Measurements from ENCODE around the gene SLC6A6.
A peak's percentile ranks its signal among the peaks of the same experiment; 100 is the strongest.

Gene SLC6A6

DNA sequence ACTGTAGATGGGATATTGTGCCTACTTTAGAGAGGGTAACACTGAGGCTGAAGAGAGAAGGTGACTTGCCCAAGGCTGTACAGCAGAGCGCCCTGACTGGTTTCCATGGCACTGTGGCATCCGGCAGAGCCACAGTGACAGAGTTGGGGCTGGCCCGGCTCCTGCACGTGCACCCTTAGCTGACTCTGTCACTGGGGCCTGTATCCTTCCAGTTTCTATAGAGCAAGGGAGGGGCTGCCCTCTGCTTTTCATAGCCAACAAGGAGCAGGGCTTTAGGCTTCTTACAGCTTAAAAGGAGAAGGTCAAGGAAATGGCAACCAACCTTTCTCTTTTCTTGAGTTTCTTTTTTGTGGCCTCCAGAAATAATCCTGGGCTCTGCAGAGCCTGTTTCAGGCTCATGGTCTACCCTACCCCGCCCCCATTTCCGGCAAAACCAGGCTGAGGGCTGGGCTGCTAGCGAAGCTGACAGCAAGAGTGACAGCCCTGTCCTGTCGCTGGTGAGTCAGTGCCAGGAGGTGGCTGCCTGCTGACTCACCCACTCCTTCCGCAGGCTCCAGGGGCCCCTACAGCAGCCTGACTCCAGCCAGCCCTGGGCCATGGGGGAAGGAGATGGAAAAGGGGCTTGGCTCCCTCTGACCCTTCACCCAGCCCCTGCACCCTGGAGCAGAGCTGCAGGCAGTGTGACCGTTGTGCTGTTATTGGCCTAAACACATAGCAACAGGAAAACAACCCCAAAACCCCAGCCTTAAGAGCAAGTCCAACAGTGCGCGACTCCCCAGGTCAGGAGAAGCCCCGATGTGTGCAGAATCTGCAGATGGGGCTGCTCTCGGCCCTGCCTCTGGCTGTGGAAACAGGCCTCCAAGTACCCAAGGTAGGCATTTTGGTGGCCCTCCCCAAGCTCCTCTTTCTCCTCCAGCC, 29.8 kb downstream of the SLC6A6 start:
- no peaks in the 10 kb centered on the region for H3K27me3 ChIP-seq (replicated peaks; ENCODE audit: control insufficient read depth, insufficient read depth, low read length)
- DNase-seq (ENCODE audit: extremely low read depth, insufficient read length), result peak; percentile 87
- TF ChIP-seq, protein P1, sequence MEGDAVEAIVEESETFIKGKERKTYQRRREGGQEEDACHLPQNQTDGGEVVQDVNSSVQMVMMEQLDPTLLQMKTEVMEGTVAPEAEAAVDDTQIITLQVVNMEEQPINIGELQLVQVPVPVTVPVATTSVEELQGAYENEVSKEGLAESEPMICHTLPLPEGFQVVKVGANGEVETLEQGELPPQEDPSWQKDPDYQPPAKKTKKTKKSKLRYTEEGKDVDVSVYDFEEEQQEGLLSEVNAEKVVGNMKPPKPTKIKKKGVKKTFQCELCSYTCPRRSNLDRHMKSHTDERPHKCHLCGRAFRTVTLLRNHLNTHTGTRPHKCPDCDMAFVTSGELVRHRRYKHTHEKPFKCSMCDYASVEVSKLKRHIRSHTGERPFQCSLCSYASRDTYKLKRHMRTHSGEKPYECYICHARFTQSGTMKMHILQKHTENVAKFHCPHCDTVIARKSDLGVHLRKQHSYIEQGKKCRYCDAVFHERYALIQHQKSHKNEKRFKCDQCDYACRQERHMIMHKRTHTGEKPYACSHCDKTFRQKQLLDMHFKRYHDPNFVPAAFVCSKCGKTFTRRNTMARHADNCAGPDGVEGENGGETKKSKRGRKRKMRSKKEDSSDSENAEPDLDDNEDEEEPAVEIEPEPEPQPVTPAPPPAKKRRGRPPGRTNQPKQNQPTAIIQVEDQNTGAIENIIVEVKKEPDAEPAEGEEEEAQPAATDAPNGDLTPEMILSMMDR (IDR thresholded peaks at IDR 0.05; ENCODE audit: insufficient read depth, low read length, poor library complexity, severe bottlenecking), result no peak
- no peaks in the 10 kb centered on the region for H3K36me3 ChIP-seq (ENCODE audit: control insufficient read depth, insufficient read depth, low read length)
- H3K4me3 ChIP-seq (replicated peaks; ENCODE audit: low read depth, low read length), result peak overlapping the region; percentile 57

DNA sequence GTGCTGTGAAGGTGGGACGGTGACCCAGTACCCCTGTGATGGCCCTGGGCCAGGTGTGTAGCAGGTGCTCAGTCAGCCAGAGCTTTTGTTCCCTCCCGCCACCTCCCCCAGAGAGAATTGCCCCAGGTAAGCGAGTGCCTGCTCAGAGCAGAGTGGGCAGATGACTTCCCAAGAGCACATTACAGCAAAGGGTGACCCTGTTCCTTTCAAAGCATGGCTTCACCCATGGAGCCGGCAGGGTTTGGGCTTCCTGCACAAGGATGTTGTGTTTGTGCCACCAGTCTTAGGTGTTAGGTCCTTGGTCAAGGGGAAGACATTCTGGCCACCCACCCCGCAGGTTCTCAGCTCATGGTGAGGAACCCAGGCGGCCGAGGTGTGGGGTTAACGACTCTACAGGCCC, 30.7 kb downstream of the SLC6A6 start:
- no peaks in the 10 kb centered on the region for H3K27me3 ChIP-seq (replicated peaks; ENCODE audit: control insufficient read depth, insufficient read depth, low read length)
- no peak for DNase-seq (ENCODE audit: extremely low read depth, insufficient read length)
- H3K4me3 ChIP-seq (replicated peaks; ENCODE audit: low read depth, low read length), result peak overlapping the region; percentile 47
- H3K36me3 ChIP-seq (ENCODE audit: control insufficient read depth, insufficient read depth, low read length), result no peaks in the 10 kb centered on the region
- TF ChIP-seq, protein P1 (IDR thresholded peaks at IDR 0.05; ENCODE audit: insufficient read depth, low read length, poor library complexity, severe bottlenecking), result no peak

DNA sequence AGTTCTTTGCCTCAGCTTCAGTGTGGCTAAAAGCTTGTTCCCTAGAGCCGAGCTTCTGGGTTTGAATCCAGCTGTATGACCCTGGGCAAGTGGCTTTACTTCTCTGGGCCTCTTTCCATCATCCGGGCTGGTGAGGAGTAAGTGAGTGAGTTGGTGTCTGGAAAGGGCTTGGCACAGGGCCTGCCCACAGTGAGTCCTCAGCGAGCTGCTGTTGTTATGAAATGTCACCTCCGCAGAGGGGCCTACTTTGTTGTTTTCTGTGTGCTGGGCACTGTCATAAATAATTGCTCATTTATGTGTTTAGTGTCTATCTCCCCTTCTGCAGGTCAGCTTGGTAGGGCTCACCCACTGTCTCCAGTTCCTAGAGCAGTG, 31.7 kb downstream of the SLC6A6 start:
- Histone ChIP-seq H3K36me3 (ENCODE audit: control insufficient read depth, insufficient read depth, low read length) (no peaks in the 10 kb centered on the region), H3K4me3 (replicated peaks; ENCODE audit: low read depth, low read length) (peak overlapping the region; percentile 16; the same call in 1 of the 2 replicates)
- DNase-seq (ENCODE audit: extremely low read depth, insufficient read length), result no peak

DNA sequence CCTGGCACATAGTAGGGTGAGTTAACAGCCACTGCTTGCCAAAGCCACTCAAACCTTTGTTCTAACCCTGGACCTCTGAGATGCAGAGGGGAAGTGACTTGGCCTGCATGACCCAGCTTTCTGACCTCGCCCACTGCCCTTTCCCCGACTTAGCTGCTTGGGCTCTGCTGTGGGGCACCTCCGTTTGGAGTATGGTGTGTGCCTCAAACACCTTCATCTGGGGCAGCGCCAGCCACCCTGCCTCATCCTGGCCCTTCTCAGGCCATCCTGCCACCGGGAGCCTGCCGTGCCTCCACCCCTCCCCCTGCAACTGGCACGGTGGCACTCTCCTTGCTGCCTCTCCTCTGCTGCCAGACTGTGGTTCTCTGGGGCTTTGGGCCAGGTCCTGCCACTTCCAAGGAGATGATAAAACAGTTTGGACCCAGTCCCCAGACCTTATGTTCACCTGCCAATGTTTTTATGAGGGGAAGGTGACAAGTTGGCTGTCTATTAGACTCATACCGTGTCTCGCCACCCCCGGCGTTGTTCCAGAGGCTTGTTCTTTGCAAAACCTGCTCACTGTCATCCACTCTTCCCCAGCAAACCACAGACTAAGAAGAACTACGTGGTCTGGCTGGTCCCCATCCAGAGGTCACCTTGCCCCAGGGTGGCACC, 32.2 kb downstream of the SLC6A6 start:
- Histone ChIP-seq H3K27me3 (replicated peaks; ENCODE audit: control insufficient read depth, insufficient read depth, low read length) (no peaks in the 10 kb centered on the region), H3K36me3 (ENCODE audit: control insufficient read depth, insufficient read depth, low read length) (no peaks in the 10 kb centered on the region), H3K4me3 (replicated peaks; ENCODE audit: low read depth, low read length) (no peak overlapping the region)
- TF ChIP-seq, protein P1 (IDR thresholded peaks at IDR 0.05; ENCODE audit: insufficient read depth, low read length, poor library complexity, severe bottlenecking), result no peak
- no peak for DNase-seq (ENCODE audit: extremely low read depth, insufficient read length)

More for the DNA sequence above, 31.7 kb downstream of the SLC6A6 start:
- TF ChIP-seq, protein P1 (IDR thresholded peaks at IDR 0.05; ENCODE audit: insufficient read depth, low read length, poor library complexity, severe bottlenecking), result no peak
- H3K27me3 ChIP-seq (replicated peaks; ENCODE audit: control insufficient read depth, insufficient read depth, low read length), result no peaks in the 10 kb centered on the region

DNA sequence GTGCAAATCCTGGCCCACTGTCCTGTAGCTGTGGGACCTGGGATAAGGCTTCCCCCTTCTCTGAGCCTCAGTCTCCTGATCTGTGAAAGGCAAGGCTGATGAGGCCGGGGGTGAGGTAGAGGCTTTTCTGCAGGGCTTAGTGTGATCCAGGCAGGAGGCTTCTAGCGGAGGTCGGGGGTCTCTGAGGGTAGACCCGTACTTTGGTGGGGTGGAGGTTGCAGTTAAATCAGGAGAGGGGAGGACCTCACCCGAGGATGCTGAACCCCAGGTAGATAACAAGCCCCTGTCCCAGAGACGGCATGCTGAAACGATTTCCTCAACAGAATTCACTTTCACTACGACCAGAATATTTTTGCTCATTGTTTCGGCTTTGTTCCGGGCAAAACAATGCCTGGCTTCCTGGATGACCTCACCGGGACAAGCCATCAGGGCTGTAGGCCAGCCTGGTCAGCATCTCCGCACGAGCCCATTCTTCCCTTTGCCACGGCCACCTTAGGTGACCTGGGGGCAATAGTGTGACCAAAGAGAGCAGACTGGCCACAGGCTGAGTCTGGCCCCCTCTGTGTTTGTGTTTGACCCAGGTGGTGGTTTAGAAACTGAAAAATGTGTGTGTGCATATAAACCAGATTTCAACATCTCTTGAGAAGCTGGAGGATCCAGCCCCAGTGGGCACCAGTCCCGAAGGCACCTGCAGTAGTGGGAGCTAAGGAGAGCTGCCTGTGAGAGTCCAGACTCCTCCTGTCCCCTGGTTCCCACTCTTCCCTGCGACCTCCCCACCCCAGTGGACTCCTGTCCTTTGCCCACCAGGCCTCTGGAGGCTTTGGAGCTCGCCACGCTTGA, 33.0 kb downstream of the SLC6A6 start:
- TF ChIP-seq, protein P1 (IDR thresholded peaks at IDR 0.05; ENCODE audit: insufficient read depth, low read length, poor library complexity, severe bottlenecking), result no peak
- Histone ChIP-seq H3K27me3 (replicated peaks; ENCODE audit: control insufficient read depth, insufficient read depth, low read length) (no peaks in the 10 kb centered on the region), H3K4me3 (replicated peaks; ENCODE audit: low read depth, low read length) (no peak overlapping the region), H3K36me3 (ENCODE audit: control insufficient read depth, insufficient read depth, low read length) (no peaks in the 10 kb centered on the region)
- no peak for DNase-seq (ENCODE audit: extremely low read depth, insufficient read length)

All from GM06990 (cell line).